Measurements from ENCODE around the gene SYNGR2.
"Not testable (repeated sequence)": the region's sequence is repeated elsewhere in the genome, so short reads cannot be mapped to it uniquely, and the experiment has no call there.

SYNGR2 gene

DNA sequence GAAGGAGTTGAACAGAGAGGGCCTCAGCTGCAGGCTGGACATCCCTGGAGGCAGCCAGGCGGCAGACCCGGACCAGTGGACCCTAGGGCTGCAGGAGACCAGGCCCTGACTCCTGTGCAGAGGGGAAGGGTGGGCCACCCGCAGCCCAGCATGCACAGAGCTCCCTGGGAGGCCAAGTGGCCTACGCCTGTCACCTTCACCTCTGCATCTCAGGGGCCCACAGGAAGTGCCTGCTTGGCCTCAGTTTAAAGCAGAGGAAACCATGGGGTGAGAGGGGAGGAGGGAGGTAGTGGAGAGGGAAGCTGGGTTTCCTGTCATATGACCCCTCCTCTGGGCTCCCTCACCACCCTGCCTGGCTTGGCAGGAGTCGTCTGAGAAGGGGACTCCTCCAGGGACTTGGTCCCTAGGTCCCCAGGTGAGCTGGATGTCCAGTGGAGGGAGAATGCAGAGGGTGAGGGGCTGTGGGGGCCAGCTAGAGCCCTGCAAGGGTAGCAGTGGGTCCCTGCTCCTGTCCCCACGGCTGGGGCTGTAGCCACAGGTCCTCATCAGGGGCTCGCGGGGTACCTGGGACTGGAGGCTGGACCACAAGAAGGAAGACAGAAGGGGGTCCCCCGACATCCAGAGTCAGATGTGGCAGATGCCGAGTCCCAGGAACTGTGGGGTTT is 37.8 kb upstream of the SYNGR2 start, which contains the start of gene TMC8:
TSS of gene TMC8 (plus strand) at position 335 of the 665 bp plus-strand sequence. CDS start 818 bp downstream, outside the sequence.
- peak; percentile 82 to 89 for DNase-seq

DNA sequence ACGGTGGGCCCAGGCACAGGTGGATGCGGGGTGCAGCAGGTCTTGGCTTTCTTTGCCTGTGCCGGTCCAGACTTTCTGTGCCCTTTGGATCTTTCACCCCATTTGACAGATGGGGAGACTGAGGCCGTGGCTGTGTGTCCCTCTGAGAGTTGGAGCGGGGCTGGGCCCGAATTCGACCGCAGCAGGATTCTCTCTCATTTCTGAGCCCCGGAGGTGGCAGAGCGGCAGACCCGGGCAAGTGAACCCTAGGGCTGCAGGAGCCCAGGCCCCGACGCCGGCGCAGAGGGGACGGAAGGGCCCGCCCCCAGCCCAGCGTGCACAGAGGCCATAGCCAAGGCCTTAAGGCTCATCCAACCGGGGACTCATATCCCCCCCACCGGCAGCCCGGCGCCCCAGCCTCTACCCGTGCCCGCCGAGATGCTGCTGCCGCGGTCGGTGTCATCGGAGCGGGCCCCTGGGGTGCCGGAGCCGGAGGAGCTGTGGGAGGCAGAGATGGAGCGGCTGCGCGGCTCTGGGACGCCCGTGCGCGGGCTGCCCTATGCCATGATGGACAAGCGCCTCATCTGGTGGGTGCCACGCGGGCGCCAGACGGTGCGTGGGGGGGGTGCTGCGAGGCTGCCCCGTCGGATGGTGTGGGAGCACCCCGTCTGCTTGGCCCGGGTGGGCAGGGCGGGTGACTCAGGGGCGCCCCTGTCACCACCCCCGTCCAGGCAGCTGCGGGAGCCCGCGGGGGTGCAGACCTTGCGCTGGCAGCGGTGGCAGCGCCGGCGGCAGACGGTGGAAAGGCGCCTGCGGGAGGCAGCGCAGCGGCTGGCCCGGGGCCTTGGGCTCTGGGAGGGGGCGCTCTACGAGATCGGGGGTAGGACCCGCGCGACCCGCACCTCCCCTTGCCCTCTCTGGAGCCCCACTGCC is 37.0 kb upstream of the SYNGR2 start:
- DNase-seq: peak in 1 of 2 donors; percentile 35

DNA sequence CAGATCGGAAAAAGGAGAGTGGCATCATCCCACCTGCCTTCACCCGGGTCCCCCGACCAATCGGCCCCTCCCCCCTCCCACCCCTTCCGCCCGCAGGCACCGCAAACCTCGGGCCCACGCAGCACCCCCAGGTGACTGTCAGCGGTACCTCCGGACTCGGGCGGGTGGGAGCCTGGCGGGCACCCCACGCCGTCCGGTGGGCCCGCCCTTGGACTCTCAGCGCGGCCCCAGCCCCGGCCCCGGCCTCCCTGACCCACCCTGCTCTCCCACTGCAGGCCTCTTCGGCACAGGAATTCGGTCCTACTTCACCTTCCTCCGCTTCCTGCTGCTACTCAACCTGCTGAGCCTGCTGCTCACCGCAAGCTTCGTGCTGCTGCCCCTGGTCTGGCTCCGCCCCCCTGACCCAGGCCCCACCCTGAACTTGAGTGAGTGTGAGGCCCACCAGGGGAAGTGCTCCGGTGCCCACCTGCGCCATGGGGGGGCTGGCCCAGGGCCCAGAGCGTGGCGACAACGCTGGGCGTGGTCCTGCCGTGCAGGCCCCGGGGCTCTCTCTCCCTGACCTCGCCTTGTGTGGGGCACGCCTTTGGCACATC is 36.2 kb upstream of the SYNGR2 start:
- DNase-seq: peak; percentile 78 to 88

DNA sequence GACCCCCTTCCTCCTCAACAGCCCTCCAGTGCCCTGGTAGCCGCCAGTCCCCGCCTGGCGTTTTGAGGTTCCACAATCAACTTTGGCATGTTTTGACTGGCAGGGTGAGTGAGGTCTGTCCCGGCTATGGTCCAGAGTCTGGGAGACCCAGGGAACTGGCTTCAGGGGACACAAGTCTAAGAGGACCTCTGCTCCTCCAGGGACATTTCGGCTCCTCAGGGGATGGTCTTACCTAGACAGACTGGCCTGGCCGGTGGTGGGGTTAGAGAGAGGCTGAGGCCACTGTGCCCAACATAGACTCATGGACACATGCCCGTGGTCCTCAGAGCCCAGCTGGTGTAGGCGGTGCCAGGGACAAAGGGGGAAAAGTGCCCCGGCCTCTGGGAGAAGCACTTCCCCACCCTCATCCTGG is 35.6 kb upstream of the SYNGR2 start:
- no peak for DNase-seq

DNA sequence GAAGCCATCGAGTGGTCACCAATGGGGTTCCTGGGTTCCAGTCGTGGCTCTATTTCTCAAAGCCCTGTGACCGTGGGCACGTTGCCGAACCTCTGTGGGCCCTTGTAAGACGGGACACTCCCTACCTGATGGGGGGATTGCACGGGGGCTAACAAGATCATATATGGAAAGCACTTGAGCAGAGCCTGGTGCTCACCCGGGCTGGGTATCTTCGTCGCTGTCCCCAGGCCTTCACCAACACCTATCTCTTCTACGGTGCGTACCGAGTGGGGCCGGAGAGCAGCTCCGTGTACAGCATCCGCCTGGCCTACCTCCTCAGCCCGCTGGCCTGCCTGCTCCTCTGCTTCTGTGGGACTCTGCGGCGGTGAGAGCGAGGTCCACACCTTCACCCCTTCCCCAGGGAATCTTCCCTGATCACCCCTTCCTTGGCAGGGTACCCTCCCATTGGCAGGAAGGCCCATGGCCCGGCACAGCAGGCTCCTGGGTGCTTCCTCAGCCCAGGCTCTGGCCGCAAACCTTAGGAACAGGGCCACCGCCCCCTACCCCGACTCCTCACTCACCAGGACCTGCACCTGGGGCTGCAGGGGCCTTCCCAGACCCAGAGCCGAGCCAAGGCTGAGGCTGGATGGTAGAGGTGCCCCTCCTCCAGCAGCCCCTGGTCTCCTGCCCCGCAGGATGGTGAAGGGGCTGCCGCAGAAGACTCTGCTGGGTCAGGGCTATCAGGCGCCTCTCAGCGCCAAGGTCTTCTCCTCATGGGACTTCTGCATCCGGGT is 35.0 kb upstream of the SYNGR2 start:
- DNase-seq: no peak

GRCh38 chr17:78133971-78134898 is 34.1 kb upstream of the SYNGR2 start:
- peak; percentile 87 to 88 for DNase-seq

DNA sequence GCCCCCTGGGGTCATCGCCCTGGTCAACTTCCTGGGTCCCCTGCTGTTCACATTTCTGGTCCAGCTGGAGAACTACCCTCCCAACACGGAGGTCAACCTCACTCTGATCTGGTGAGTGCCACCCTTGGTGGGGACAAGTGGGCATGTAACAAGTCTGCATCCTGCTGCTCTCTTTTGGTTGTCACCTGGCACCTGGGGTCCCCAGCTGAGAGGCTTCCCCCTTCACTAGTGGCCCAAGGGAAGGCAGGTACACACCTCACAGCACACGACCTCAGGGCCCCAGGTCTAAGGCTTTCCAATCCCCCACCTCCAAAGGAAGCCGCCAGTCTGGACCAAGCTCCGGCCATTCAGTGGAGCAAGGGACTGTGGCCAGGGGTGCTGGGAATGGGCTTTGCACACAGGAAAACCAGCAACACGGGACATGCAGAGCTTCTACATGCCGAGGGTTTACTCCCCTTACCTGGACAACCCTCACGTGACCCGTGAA is 33.4 kb upstream of the SYNGR2 start:
- no peak for DNase-seq

DNA sequence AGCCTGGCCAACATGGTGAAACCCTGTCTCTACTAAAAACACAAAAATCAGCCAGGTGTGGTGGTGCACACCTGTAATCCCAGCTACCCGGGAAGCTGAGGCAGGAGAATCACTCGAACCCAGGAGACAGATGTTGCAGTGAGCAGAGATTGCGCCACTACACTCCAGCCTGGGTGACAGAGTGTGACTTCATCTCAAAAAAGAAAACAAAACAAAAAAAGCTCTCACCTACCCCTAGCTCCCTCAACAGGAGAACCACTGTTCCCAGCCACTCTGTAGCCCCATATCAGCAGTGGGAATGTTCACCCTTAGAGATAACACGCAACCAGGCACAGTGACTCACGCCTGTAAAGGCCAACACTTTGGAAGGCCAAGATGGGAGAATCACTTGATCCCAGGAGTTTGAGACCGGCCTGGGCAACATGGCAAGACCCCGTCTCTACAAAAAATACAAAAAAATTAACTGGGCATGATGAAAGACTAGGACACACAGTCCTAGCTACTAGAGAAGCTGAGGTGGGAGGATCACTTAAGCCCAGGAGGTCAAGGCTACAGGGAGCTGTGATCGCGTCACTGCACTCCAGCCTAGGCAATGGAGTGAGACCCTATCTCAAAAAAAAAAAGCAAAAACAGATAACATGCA is 32.4 kb upstream of the SYNGR2 start:
- DNase-seq: no peak

DNA sequence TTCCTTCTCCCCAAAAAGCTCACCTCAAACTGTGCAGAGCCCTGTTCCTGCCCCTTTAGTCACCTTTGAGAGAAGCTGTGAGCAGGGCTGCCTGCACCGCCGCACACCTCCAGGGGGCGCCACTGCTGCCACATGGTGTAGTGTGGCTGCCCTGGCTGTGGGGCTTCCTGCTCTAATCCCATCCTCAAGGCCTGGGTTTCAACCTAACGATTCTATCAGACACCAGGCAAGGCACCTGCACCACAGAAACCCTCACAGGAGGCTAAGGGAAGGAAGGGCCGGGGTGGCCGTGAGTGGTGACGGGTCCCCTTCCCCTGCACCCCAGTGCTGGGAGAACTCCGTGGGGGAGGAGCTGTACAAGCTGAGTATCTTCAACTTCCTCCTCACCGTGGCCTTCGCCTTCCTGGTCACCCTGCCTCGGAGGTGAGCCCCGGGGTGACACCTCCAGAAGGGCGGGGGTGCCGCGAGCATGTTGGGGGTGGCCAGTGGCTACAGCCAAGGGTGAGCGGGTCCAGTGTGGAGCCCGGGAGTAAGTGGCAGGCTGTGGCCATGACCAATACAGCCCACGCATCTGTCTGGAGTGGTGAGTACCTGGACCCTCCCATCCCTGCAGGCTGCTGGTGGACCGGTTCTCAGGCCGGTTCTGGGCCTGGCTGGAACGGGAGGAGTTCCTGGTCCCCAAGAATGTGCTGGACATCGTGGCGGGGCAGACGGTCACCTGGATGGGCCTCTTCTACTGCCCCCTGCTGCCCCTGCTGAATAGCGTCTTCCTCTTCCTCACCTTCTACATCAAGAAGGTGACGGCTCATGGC is 30.8 kb upstream of the SYNGR2 start:
- DNase-seq: peak; percentile 45 to 48

DNA sequence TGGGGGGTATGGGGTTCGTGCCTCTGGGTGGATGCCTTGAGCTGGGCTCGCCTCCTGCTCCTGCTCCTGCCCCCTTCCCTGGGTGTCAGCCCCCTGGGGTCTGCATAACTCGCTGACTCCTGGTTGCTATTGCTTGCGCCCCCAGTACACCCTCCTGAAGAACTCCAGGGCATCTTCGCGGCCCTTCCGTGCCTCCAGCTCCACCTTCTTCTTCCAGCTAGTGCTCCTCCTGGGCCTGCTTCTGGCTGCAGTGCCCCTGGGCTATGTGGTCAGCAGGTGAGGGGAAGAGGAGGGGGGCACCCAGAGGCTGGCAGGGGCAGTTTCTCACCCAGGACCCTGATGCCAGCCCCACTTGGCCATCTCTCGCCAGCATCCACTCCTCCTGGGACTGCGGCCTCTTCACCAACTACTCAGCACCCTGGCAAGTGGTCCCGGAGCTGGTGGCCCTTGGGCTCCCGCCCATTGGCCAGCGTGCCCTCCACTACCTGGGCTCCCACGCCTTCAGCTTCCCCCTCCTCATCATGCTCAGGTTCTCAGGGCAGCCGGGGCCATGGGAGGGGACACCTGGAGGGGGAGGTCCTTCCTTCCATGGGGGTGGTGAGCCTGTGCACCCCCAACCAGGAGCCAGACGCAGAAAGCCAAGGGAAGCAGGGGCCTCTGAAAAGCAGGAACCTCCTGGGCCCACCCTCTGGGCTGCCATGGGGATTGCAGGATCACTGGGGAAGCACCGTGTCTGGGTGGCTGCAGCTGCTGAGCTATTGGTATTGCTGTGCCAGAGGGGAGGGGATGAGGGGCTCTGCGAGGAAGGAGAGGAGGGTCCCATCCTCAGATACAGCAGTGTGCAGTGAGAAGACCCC is 29.9 kb upstream of the SYNGR2 start:
- no peak for DNase-seq

GRCh38 chr17:78139861-78140168 is 28.6 kb upstream of the SYNGR2 start:
- not testable (repeated sequence) for DNase-seq

DNA sequence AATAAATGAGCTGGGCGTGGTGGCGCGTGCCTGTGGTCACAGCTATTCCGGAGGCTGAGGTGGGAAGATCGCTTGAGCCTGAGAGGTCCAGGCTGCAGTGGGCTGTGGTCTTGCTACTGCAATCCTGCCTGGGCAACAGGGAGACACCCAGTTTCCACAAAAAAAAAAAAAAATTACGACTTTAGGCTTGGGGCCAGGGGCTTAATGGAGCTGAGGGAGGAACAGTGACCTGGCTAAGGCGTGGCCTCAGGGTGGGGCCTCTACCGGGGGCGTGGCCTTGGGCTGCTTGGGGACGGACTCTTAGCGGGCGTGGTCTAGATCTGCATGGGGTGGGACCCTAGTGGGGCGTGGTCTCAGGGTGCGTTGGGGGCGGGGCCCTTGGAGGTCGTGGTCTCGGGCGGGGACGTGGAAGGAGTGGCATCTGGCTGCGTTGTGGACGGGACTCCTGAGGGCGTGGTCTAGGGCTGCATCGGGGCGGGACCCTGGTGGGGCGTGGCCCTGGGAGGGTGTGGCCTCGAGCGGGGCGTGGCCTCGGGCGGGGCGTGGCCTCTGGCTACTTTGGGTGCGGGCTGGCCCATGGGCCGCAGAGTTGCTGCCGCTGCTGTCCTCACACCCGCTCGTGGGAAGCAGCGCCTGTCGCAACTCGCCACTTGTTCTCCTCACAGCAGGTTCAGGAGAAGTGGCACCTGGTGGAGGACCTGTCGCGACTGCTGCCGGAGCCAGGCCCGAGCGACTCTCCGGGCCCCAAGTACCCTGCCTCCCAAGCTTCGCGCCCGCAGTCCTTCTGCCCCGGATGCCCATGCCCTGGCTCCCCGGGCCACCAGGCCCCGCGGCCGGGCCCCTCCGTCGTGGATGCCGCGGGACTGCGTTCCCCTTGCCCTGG is 28.0 kb upstream of the SYNGR2 start:
- DNase-seq: peak; percentile 97

- no peak for DNase-seq
Observed at GRCh38 chr17:78141437-78142118, 26.8 kb upstream of the SYNGR2 start.

DNA sequence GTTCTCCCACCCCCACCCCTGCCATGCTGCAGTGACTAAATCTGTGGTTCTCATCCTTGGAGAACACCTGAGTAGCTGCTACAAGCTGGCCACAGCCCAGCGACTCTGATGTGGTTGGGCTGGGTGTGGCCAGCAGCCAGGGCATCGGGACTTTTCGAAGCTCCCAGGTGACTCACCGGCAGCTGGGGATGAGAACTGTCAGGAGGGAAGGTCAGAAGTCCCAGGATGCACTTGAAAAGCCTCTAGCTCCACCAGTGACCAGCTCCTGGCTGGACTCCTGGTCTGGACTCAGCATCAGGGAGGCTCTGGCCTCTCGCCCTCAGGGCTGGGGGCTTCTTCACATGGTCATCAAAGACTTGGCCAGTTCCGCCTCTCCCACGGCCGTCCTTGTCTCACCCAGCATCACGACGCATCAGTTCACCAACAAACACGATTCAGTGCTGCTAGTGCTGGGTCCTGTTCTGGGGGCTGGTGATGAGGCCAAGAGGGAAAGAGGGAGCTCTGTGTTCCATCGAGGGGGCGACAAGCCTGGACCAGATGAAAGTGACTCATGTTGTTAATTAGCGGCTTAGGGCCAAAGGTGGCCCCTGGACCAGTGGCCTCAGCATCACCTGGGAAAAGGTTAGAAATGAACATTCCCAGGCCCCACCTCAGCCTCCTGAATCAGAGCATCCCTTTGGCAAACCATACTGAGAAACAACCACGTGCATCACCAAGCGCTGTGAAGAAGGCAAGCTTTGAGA is 26.1 kb upstream of the SYNGR2 start:
- DNase-seq: no peak

- DNase-seq: no peak
Observed at GRCh38 chr17:78143214-78144146, 24.9 kb upstream of the SYNGR2 start.

Measured in CD4-positive, alpha-beta T cell treated with Interleukin-1 beta for 1 hour (primary cell).